Lower leg skin (tissue), 3 donors: ENCODE data around the gene TLE5.

Experiments used
- CTCF ChIP-seq, 3 donors: fragments of 450-650 bp; IDR thresholded peaks; one replicate each; pipeline ENCODE4 v1.5.1; 2016; ENCODE audit warnings: antibody characterized with exemption in 3 of 3, mild to moderate bottlenecking in 3 of 3, moderate library complexity in 2 of 3
- POLR2A ChIP-seq, 2 donors: fragments of 450-650 bp; IDR thresholded peaks; one replicate each; pipeline ENCODE4 v1.6.1; 2016 to 2017; ENCODE audit warnings: antibody characterized with exemption in 2 of 2, mild to moderate bottlenecking in 1 of 2, moderate library complexity in 1 of 2

GRCh38 chr19:3027292-3027691, 35.0 kb downstream of the TLE5 start:
- TF ChIP-seq CTCF (IDR thresholded peaks at IDR 0.05) (no peak), POLR2A (IDR thresholded peaks at IDR 0.05) (no peak)
